Cardiac fibroblast (primary cell): Measurements from ENCODE around the gene ITGB2.

Experiments
- DNase-seq, 2 donors: peaks; one replicate each; pipeline versions ENCODE4 v3.0.0 to v3.0.0-alpha.2; 2010; ENCODE audit warnings: low read depth in 2 of 2
- H3K4me3 ChIP-seq, 2 donors: replicated peaks in 1 of 2; 1 replicate in 1 of 2; 2 replicates in 1 of 2; pipeline ENCODE4 v1.5.1; 2011; ENCODE audit warnings: low read depth in 2 of 2, low read length in 2 of 2, mild to moderate bottlenecking in 2 of 2, moderate library complexity in 1 of 2
- CTCF ChIP-seq: IDR thresholded peaks from one replicate; pipeline ENCODE4 v1.5.1; 2011; ENCODE audit warnings: low read depth, mild to moderate bottlenecking, low read length, inconsistent platforms

Gene ITGB2

DNA sequence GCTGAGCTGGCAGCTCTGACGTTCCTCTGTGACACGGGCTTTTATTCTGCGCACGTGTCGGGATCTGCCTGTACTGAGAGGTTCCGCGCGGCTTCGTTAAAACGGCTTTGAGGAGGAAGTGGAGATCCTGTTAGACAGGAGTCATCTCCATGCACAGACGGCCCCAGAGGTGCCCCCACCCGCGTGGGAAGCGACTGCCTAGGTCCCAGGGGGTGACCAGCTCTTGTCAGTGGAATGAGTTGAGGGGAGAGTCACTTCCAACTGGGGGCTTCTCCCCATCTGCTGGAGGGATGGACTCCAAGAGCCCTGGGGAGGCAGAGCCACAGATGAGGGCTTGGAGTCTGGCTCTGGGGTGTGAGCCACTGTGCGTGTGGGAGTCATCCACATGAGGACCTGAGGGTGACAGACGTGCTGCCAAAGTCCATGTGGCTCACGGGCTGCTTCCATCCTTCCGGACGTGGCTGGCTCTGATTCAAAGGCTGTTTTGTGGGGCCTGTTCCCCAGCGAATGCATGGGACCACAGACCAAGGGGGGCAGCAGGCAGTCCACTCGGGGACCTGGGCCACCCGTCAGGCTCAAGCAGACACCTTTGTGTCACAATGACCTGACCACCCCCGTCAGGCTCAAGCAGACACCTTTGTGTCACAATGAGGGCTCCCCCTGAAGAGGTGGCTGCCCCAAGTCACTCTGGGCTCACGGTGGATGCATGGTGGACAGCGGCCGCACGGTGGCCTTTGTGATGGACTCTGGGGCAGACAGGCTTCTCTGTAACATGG lies 74.0 kb downstream of the ITGB2 start:
- no peak for TF ChIP-seq CTCF
- DNase-seq: peak; percentile 56 to 73

GRCh38 chr21:44846224-44846484 lies 74.5 kb downstream of the ITGB2 start:
- peak overlapping the region; percentile 32 to 42 for H3K4me3 ChIP-seq
- no peak for DNase-seq
- TF ChIP-seq CTCF: no peak

More for the DNA sequence above, 74.0 kb downstream of the ITGB2 start:
- no peak overlapping the region for H3K4me3 ChIP-seq

- peak; percentile 47 for TF ChIP-seq CTCF
- peak overlapping the region; percentile 32 to 42 for H3K4me3 ChIP-seq
- DNase-seq: peak; percentile 60 to 79
Observed at GRCh38 chr21:44845418-44846223, 75.1 kb downstream of the ITGB2 start.

DNA sequence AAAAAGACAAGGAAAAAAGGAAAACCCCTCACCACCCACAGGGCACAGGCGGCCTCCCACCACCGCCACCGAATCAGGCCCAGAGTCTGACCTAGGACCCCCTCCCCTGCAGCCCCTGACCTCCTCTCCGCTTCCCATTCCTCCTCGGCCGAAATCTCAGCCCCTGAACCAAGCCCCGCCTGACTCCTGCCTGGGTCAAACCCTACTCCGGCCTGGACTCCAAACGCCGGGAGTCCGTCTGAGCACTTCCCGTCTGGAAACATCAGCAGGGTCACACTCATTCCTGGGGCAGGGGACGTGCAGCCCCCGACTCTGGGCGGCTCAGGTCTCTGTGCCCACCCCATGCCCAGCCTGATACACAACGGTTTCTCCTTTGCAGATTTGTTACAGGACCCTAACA lies 76.4 kb downstream of the ITGB2 start:
- no peak for DNase-seq
- no peak overlapping the region for H3K4me3 ChIP-seq
- TF ChIP-seq CTCF: no peak

GRCh38 chr21:44842721-44843445 lies 77.8 kb downstream of the ITGB2 start:
- no peak for DNase-seq
- no peak for TF ChIP-seq CTCF
- no peak overlapping the region for H3K4me3 ChIP-seq

- no peak for TF ChIP-seq CTCF
- DNase-seq: no peak
- H3K4me3 ChIP-seq: no peak overlapping the region
Observed at GRCh38 chr21:44842087-44842486, 78.6 kb downstream of the ITGB2 start.
